PC-9 (cell line): ENCODE data around the gene MEIS2.

Experiments used
- CTCF ChIP-seq: fragments of 200-600 bp; sonication (generic); conservative IDR thresholded peaks from 2 replicates; pipeline ENCODE4 v1.6.1; 2017; ENCODE audit warnings: mixed run types, antibody characterized with exemption, mild to moderate bottlenecking, moderate library complexity
- EZH2 ChIP-seq: fragments of 200-600 bp; sonication (generic); IDR thresholded peaks from 2 replicates; pipeline ENCODE4 v1.8.0; 2017; ENCODE audit warnings: antibody characterized with exemption, low read depth

GRCh38 chr15:36841193-36841592 lies 259.2 kb downstream of the MEIS2 start:
- TF ChIP-seq CTCF (no peak), EZH2 (no peak)
